Measurements from ENCODE around the gene COL13A1. TPM values are rescaled to one million over a fixed set of nuclear protein-coding genes. Genes with fewer than 3 reads are reported as not detected.

COL13A1 gene
- total RNA-seq, 6 donors from 2014 or later: 4.3 to 21.2 (median 10.4) TPM

- no peaks in the 10 kb centered on the region for H3K36me3 ChIP-seq
- no peaks in the 10 kb centered on the region for H3K27me3 ChIP-seq
- no peak overlapping the region for H3K4me3 ChIP-seq
- ATAC-seq (ENCODE audit: low FRiP score in 2 of 2) (no peak), DNase-seq (no peak)
- H3K27ac ChIP-seq: no peak overlapping the region
- peaks cover 0 to 22% (median 5%) of the 10 kb centered on the region in 4 donors for H3K4me1 ChIP-seq
- TF ChIP-seq POLR2AphosphoS5 (IDR thresholded peaks at IDR 0.05) (no peak), POLR2A (IDR thresholded peaks at IDR 0.05) (no peak), CTCF (IDR thresholded peaks at IDR 0.05) (no peak), EP300 (IDR thresholded peaks at IDR 0.05) (no peak)
- WGBS, 2 donors: 76 to 81% methylated on average over 3 to 5 of the region's 5 CpGs
- no peaks in the 10 kb centered on the region for H3K9me3 ChIP-seq
Observed at GRCh38 chr10:69863580-69863979, 61.9 kb downstream of the COL13A1 start.

DNA sequence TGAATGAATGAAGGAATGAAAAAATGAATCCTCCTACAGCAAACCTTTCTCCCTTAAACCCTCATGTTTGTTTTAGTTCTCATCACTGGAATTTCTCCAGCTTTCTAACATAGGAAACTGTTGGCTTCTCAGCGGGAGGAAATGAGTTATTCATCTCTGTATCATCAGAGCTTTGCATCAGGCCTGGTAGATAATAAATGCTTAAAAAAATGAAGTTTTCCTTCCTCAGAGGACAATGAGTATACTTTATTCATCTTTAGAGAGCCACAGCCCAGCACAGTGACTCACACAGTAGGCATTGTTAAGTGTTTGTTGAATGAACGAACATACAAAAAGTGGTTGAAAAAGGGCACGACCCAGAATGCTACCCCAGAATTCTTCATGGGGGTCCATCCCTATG is 62.6 kb downstream of the COL13A1 start:
- H3K36me3 ChIP-seq: no peaks in the 10 kb centered on the region
- peaks cover 0 to 24% (median 6%) of the 10 kb centered on the region in 4 donors for H3K4me1 ChIP-seq
- no peak for ATAC-seq (ENCODE audit: low FRiP score in 2 of 2)
- DNase-seq: no peak
- no peak overlapping the region for H3K27ac ChIP-seq
- no peaks in the 10 kb centered on the region for H3K9me3 ChIP-seq
- H3K4me3 ChIP-seq: no peak overlapping the region
- TF ChIP-seq CTCF (IDR thresholded peaks at IDR 0.05) (no peak), POLR2AphosphoS5 (IDR thresholded peaks at IDR 0.05) (no peak), POLR2A (IDR thresholded peaks at IDR 0.05) (no peak), EP300 (IDR thresholded peaks at IDR 0.05) (no peak)
- WGBS, 2 donors: 44 to 54% methylated on average over 3 of the region's 3 CpGs
- H3K27me3 ChIP-seq: no peaks in the 10 kb centered on the region

GRCh38 chr10:69865450-69865849 is 63.7 kb downstream of the COL13A1 start:
- Histone ChIP-seq H3K27me3 (no peaks in the 10 kb centered on the region), H3K4me1 (peaks cover 0 to 28% (median 8%) of the 10 kb centered on the region in 4 donors), H3K36me3 (no peaks in the 10 kb centered on the region), H3K9me3 (no peaks in the 10 kb centered on the region), H3K4me3 (no peak overlapping the region), H3K27ac (no peak overlapping the region)
- ATAC-seq (ENCODE audit: low FRiP score in 2 of 2) (no peak), DNase-seq (no peak)
- no peak for TF ChIP-seq CTCF (IDR thresholded peaks at IDR 0.05)
- TF ChIP-seq POLR2AphosphoS5 (IDR thresholded peaks at IDR 0.05): no peak
- TF ChIP-seq EP300 (IDR thresholded peaks at IDR 0.05): no peak
- no peak for TF ChIP-seq POLR2A (IDR thresholded peaks at IDR 0.05)
- 88 to 100% methylated on average over 1 of the region's 1 CpG for WGBS, 2 donors

DNA sequence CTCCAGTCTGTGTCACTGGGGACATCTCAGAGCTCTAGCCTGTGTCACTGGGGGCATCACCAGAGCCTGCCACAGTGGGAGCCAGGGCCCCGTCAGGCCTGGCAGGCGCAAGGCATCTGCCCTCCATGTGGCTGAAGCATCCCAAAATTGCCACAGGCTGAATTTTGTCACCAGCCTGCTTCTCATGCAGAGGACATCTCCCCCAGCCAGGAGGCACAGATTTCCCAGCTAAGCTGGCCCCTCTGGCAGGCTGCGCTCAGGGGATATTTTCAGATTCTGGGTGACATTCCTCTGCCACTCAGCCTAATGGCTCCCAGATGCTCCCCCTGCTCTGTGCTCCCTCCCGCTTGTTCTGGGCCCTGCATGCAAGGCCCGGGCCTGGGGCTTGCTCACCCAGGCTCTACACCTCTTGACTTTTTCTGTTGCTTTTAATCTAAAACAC is 64.6 kb downstream of the COL13A1 start:
- H3K27ac ChIP-seq: peak overlapping the region in 3 of 4 donors; percentile 14 to 40 (median 31)
- no peak overlapping the region for H3K4me3 ChIP-seq
- H3K27me3 ChIP-seq: no peaks in the 10 kb centered on the region
- TF ChIP-seq CTCF (IDR thresholded peaks at IDR 0.05): no peak
- TF ChIP-seq POLR2A (IDR thresholded peaks at IDR 0.05): no peak
- no peak for TF ChIP-seq EP300 (IDR thresholded peaks at IDR 0.05)
- no peak for TF ChIP-seq POLR2AphosphoS5 (IDR thresholded peaks at IDR 0.05)
- no peaks in the 10 kb centered on the region for H3K36me3 ChIP-seq
- DNase-seq (no peak), ATAC-seq (ENCODE audit: low FRiP score in 2 of 2) (no peak)
- whole genome bisulfite sequencing, 2 donors: 43 to 78% methylated on average over 3 to 5 of the region's 5 CpGs
- H3K4me1 ChIP-seq: peaks cover 0 to 28% (median 8%) of the 10 kb centered on the region in 4 donors
- no peaks in the 10 kb centered on the region for H3K9me3 ChIP-seq

Measured in upper lobe of left lung (tissue), 6 donors.